H1 (cell line): ENCODE results near the gene C1QTNF1. TPM values are rescaled to one million over a fixed set of nuclear protein-coding genes. Genes with fewer than 3 reads are reported as not detected.
A peak's percentile ranks its signal among the peaks of the same experiment; 100 is the strongest.

Source experiments
- CTCF ChIA-PET: fragments of 300-600 bp; sonication (Branson Sonifier 250); formaldehyde crosslinking; loops from one replicate; lab custom pipeline; 2021; ENCODE audit not compliant: partially characterized antibody; lab: Charles Lee
- POLR2A ChIA-PET: fragments of 300-600 bp; sonication (Branson Sonifier 250); formaldehyde crosslinking; loops from one replicate; lab custom pipeline; 2021; ENCODE audit warnings: inconsistent platforms; ENCODE audit not compliant: partially characterized antibody; lab: Charles Lee
- DNase-seq, 2 experiments: peaks; one replicate each; pipeline versions ENCODE4 v3.0.0 to v3.0.0-alpha.2; 2010 to 2022; ENCODE audit warnings: low spot score in 2 of 2, low read depth in 1 of 2, mixed read lengths in 1 of 2
- FAIRE-seq: peaks from 2 replicates; lab custom pipeline; 2011; peaks lifted over from hg19 to GRCh38; lab: Jason Lieb, UNC
- H2AFZ ChIP-seq: 2 replicates; pipeline ENCODE4 v1.8.1; 2012; ENCODE audit warnings: low read length, inconsistent platforms
- H2AK5ac ChIP-seq: 2 replicates; pipeline ENCODE4 v1.6.1; 2013; ENCODE audit warnings: low read depth, low read length
- H2BK120ac ChIP-seq: replicated peaks from 2 replicates; pipeline ENCODE3; 2013; ENCODE audit warnings: low read depth, low read length, inconsistent platforms
- H2BK12ac ChIP-seq: 2 replicates; pipeline ENCODE4 v1.6.1; 2013; ENCODE audit warnings: low read depth, low read length
- H2BK15ac ChIP-seq: 2 replicates; pipeline ENCODE4 v1.6.1; 2013; ENCODE audit warnings: low read length
- H2BK20ac ChIP-seq: 2 replicates; pipeline ENCODE4 v1.6.1; 2013; ENCODE audit warnings: low read length
- H2BK5ac ChIP-seq: 2 replicates; pipeline ENCODE4 v1.6.1; 2013; ENCODE audit warnings: low read depth, low read length
- H3K14ac ChIP-seq: 2 replicates; pipeline ENCODE4 v1.6.1; 2013; ENCODE audit warnings: inconsistent platforms; ENCODE audit not compliant: insufficient read length
- H3K18ac ChIP-seq: 2 replicates; pipeline ENCODE4 v1.6.1; 2013; ENCODE audit warnings: low read length; ENCODE audit errors: extremely low read depth
- H3K23ac ChIP-seq: 2 replicates; pipeline ENCODE4 v1.6.1; 2013; ENCODE audit warnings: inconsistent platforms; ENCODE audit not compliant: insufficient read length
- H3K23me2 ChIP-seq: 2 replicates; pipeline ENCODE4 v1.6.1; 2013; ENCODE audit warnings: low read depth, low read length
- H3K27ac ChIP-seq: 2 replicates; pipeline ENCODE4 v1.6.1; 2011; ENCODE audit warnings: low read depth, low read length, inconsistent platforms
- H3K27me3 ChIP-seq, 4 experiments: replicated peaks in 1 of 4; 1 replicate in 1 of 4; 2 replicates in 3 of 4; pipeline versions ENCODE4 v1.6.1 to v1.8.1; 2011 to 2013; ENCODE audit warnings: low read length in 3 of 4, mild to moderate bottlenecking in 3 of 4, inconsistent platforms in 2 of 4, mixed read lengths in 2 of 4, moderate library complexity in 1 of 4; ENCODE audit not compliant: control insufficient read depth in 3 of 4, insufficient read depth in 3 of 4; ENCODE audit errors: extremely low read depth in 1 of 4
- H3K36me3 ChIP-seq, 4 experiments: 2 replicates each; pipeline versions ENCODE4 v1.6.1 to v1.8.1; 2011 to 2013; ENCODE audit warnings: mild to moderate bottlenecking in 4 of 4, low read length in 3 of 4, moderate library complexity in 2 of 4, control low read depth in 1 of 4, inconsistent platforms in 1 of 4; ENCODE audit not compliant: insufficient read depth in 4 of 4, control insufficient read depth in 2 of 4
- H3K4ac ChIP-seq: replicated peaks from 2 replicates; pipeline ENCODE3; 2013; ENCODE audit warnings: low read length, low read depth, mixed read lengths, inconsistent platforms; ENCODE audit not compliant: insufficient read length
- H3K4me1 ChIP-seq, 4 experiments: replicated peaks in 1 of 4; 1 replicate in 1 of 4; 2 replicates in 3 of 4; pipeline versions ENCODE4 v1.6.1 to v1.8.1; 2011 to 2013; ENCODE audit warnings: low read length in 3 of 4, inconsistent platforms in 2 of 4, mixed read lengths in 1 of 4; ENCODE audit not compliant: insufficient read depth in 4 of 4, control insufficient read depth in 3 of 4
- H3K4me2 ChIP-seq, 2 experiments: 2 replicates each; pipeline versions ENCODE4 v1.6.1 to v1.8.1; 2011 to 2013; ENCODE audit warnings: low read depth in 2 of 2, low read length in 2 of 2, control low read depth in 1 of 2, inconsistent platforms in 1 of 2, mild to moderate bottlenecking in 1 of 2; ENCODE audit not compliant: insufficient read depth in 1 of 2
- H3K4me3 ChIP-seq, 4 experiments: fragments of 200-600, 300-600 bp in 1 of 4; sonication (generic), shearing (Covaris generic), sonication (Bioruptor Twin) in 1 of 4; 2 replicates each; pipeline versions ENCODE4 v1.5.1 to v1.8.1; 2011 to 2016; ENCODE audit warnings: low read length in 4 of 4, low read depth in 3 of 4, control low read depth in 2 of 4, inconsistent platforms in 2 of 4, mild to moderate bottlenecking in 2 of 4, mixed read lengths in 1 of 4, moderate library complexity in 1 of 4; ENCODE audit not compliant: insufficient read depth in 2 of 4; ENCODE audit errors: extremely low read depth in 1 of 4
- H3K56ac ChIP-seq: replicated peaks from 2 replicates; pipeline ENCODE3; 2013; ENCODE audit warnings: low read depth, mild to moderate bottlenecking, mixed read lengths, low read length, inconsistent platforms; ENCODE audit not compliant: insufficient read length
- H3K79me1 ChIP-seq: 2 replicates; pipeline ENCODE4 v1.6.1; 2013; ENCODE audit warnings: low read depth, low read length, control low read depth
- H3K79me2 ChIP-seq, 2 experiments: 2 replicates each; pipeline versions ENCODE4 v1.6.1 to v1.8.1; 2012 to 2013; ENCODE audit warnings: low read length in 2 of 2, mild to moderate bottlenecking in 2 of 2, inconsistent platforms in 1 of 2; ENCODE audit not compliant: insufficient read depth in 2 of 2, control insufficient read depth in 1 of 2
- H3K9ac ChIP-seq, 4 experiments: replicated peaks in 1 of 4; 1 replicate in 1 of 4; 2 replicates in 3 of 4; pipeline versions ENCODE4 v1.6.1 to v1.8.1; 2011 to 2013; ENCODE audit warnings: low read depth in 3 of 4, low read length in 3 of 4, control low read depth in 2 of 4, mild to moderate bottlenecking in 2 of 4, moderate library complexity in 2 of 4, inconsistent platforms in 1 of 4; ENCODE audit errors: extremely low read depth in 1 of 4
- H3K9me3 ChIP-seq, 2 experiments: 2 replicates each; pipeline versions ENCODE4 v1.6.1 to v1.8.1; 2012 to 2013; ENCODE audit warnings: mild to moderate bottlenecking in 2 of 2, moderate library complexity in 2 of 2, control low read depth in 1 of 2, inconsistent platforms in 1 of 2, low read depth in 1 of 2, low read length in 1 of 2, mixed read lengths in 1 of 2; ENCODE audit not compliant: insufficient read depth in 2 of 2
- H4K20me1 ChIP-seq, 2 experiments: replicated peaks in 1 of 2; 2 replicates each; pipeline versions ENCODE3 to v1.8.1; 2011 to 2013; ENCODE audit warnings: inconsistent platforms in 2 of 2, low read length in 2 of 2, mild to moderate bottlenecking in 1 of 2; ENCODE audit not compliant: insufficient read depth in 2 of 2, control insufficient read depth in 1 of 2
- H4K5ac ChIP-seq: 2 replicates; pipeline ENCODE4 v1.6.1; 2013; ENCODE audit warnings: low read length, low read depth, mixed read lengths, inconsistent platforms; ENCODE audit not compliant: insufficient read length
- H4K8ac ChIP-seq: 2 replicates; pipeline ENCODE4 v1.8.0; 2013; ENCODE audit warnings: mild to moderate bottlenecking, moderate library complexity, low read length, inconsistent platforms; ENCODE audit not compliant: insufficient read depth; ENCODE audit errors: extremely low read depth
- H4K91ac ChIP-seq: replicated peaks from 2 replicates; pipeline ENCODE3; 2013; ENCODE audit warnings: low read length, mixed read lengths, inconsistent platforms; ENCODE audit not compliant: insufficient read length
- EZH2 ChIP-seq: fragments of 200-600 bp; sonication (generic); IDR thresholded peaks from 2 replicates; pipeline ENCODE4 v1.7.1; 2012; ENCODE audit warnings: low read depth, mild to moderate bottlenecking, moderate library complexity, low read length, inconsistent platforms; ENCODE audit not compliant: severe bottlenecking
- MAFK ChIP-seq: IDR thresholded peaks from 2 replicates; pipeline ENCODE4 v1.6.1; 2012; ENCODE audit warnings: low read depth, mild to moderate bottlenecking, improper control_type of control experiment, low read length
- WGBS, 2 experiments: shearing (Covaris generic) in 1 of 2; methylation state at CpG; one replicate each; pipeline versions ENCODE4 v1.1.6 to v1.1.7; 2013 to 2015; ENCODE audit warnings: low lambda C conversion rate in 2 of 2, mixed read lengths in 2 of 2, inconsistent platforms in 1 of 2, low coverage in 1 of 2, missing lambda C conversion rate in 1 of 2; ENCODE audit not compliant: insufficient replicate concordance in 2 of 2, insufficient coverage in 1 of 2, insufficient read length in 1 of 2; ENCODE audit errors: extremely low coverage in 1 of 2, missing lambda C conversion rate in 1 of 2; 5-methylcytosine and 5-hydroxymethylcytosine counted together
- polyA plus RNA-seq, 7 experiments: library from polyadenylated mRNA; depleted of rRNA in 3 of 7; stranded (reverse) in 5 of 7; unstranded in 2 of 7; fragments of >200 nt in 5 of 7; fragments of 200-250 nt in 2 of 7; gene quantifications; 1 replicate in 5 of 7; 2 replicates in 1 of 7; 4 replicates in 1 of 7; pipeline versions ENCODE4 v1.2.1 to v1.2.3, GENCODE V29; 2011 to 2013; ENCODE audit warnings: missing spikeins in 2 of 7, mixed read lengths in 2 of 7
- total RNA-seq: library from RNA; stranded (reverse); fragmentation: NEBNext Ultra II Directional; extraction: Animal tissue kit (Norgen Biotek cat#: 25700); gene quantifications from 2 replicates; pipeline ENCODE4 v1.2.1, GENCODE V29; 2021

Gene C1QTNF1
- total and polyA plus RNA-seq, 2 of the 8 experiments (the other 6 are each of a cell fraction or from before 2014, with no cell fraction given), result 1.5 to 2.5 TPM

DNA sequence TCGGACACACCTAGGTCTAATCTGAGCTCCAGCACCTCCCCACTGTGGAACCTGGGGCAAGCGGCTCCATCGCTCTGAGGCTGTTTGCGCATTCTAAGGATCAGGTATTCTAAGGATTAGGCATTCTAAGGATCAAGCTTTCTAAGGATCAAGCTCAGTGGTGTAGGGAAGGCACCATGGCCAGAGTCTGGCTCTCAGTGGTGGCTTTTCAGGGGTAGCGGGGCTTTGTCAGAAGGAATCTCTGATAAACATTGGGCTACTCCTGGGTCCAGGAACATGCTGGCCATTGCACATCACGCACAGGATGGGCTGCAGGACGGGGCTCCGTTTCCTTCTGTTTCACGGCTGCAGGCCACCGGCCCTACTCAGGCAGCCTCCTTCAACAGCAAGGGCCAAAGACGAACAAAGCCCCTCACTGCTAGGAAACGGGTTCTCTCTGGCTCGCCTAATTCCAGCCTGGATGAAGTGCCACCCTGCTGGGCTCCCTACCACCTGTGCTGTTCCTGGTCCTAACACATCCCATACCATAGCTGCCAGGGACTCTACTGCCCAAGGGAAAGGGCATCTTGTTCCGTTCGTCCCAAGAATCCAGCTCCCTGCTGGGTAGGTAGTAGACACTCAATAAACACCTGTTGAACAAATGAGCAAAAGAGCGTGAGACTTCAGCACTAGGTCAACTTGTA, 5.5 kb downstream of the C1QTNF1 start:
- H3K18ac ChIP-seq, result no peak overlapping the region
- no peak overlapping the region for H2BK12ac ChIP-seq
- no peak for TF ChIP-seq MAFK
- TF ChIP-seq EZH2, result peak; percentile 13
- no peaks in the 10 kb centered on the region for H3K79me2 ChIP-seq
- H3K79me1 ChIP-seq, result no peaks in the 10 kb centered on the region
- H2BK5ac ChIP-seq, result no peak overlapping the region
- H2BK15ac ChIP-seq, result no peak overlapping the region
- no peak overlapping the region for H3K4ac ChIP-seq
- 84% methylated on average over 16 of the region's 16 CpGs; no CpG with 5 or more reads in 1 of the 2 experiments for WGBS, 2 experiments
- no peak overlapping the region for H3K23ac ChIP-seq
- no peaks in the 10 kb centered on the region for H3K36me3 ChIP-seq
- no peak overlapping the region for H2AFZ ChIP-seq
- no peak overlapping the region for H3K9ac ChIP-seq
- H4K8ac ChIP-seq, result no peak overlapping the region
- POLR2A ChIA-PET, result interaction anchor here (1.2 kb wide), 1 partner anchor 27 kb away, joined by 3 read pairs; no protein-coding TSS in a partner anchor
- no peaks in the 10 kb centered on the region for H3K9me3 ChIP-seq
- no peak overlapping the region for H2AK5ac ChIP-seq
- DNase-seq (no peak), FAIRE-seq (no peak)
- no peak overlapping the region for H2BK20ac ChIP-seq
- no peak overlapping the region for H3K27ac ChIP-seq
- H3K14ac ChIP-seq, result peak overlapping the region; percentile 49
- H3K4me3 ChIP-seq, result no peak overlapping the region
- no peak overlapping the region for H2BK120ac ChIP-seq
- CTCF ChIA-PET, result interaction anchor here (0.9 to 6.3 kb wide), 14 partner anchors 9 to 356 kb away, joined by 3 to 55 read pairs (median 3); no protein-coding TSS in a partner anchor
- H3K4me1 ChIP-seq, result peaks cover 0 to 5% (median 0%) of the 10 kb centered on the region in 4 experiments; a peak in 2 of 7 replicates
- peaks cover 4 to 43% (median 34%) of the 10 kb centered on the region in 4 experiments for H3K27me3 ChIP-seq
- peaks cover 3% of the 10 kb centered on the region; the same call in 1 of the 2 replicates for H3K23me2 ChIP-seq
- no peak overlapping the region for H3K4me2 ChIP-seq
- no peak overlapping the region for H3K56ac ChIP-seq
- H4K20me1 ChIP-seq, result peaks cover 1 to 2% of the 10 kb centered on the region in 2 experiments
- no peak overlapping the region for H4K5ac ChIP-seq
- no peak overlapping the region for H4K91ac ChIP-seq
